Mesenchymal stem cell (in vitro differentiated cells and primary cell): Measurements from ENCODE around the gene PERP.
A peak's percentile ranks its signal among the peaks of the same experiment; 100 is the strongest.
"Not testable (repeated sequence)": the region's sequence is repeated elsewhere in the genome, so short reads cannot be mapped to it uniquely, and the experiment has no call there.

Experiments
- DNase-seq: peaks from one replicate; pipeline ENCODE4 v3.0.0-alpha.2; 2013
- H2AFZ ChIP-seq: one replicate; pipeline ENCODE4 v1.6.1; 2013; ENCODE audit warnings: low read depth, mild to moderate bottlenecking, control low read depth, inconsistent platforms, low read length, moderate library complexity
- H2AK5ac ChIP-seq: 2 replicates; pipeline ENCODE4 v1.6.1; 2013; ENCODE audit warnings: low read length, moderate library complexity, mild to moderate bottlenecking, inconsistent platforms; ENCODE audit not compliant: severe bottlenecking
- H2BK120ac ChIP-seq: one replicate; pipeline ENCODE4 v1.6.1; 2013; ENCODE audit warnings: low read depth, mild to moderate bottlenecking, inconsistent platforms, low read length, moderate library complexity
- H2BK12ac ChIP-seq, 2 experiments: one replicate each; pipeline ENCODE4 v1.6.1; 2013; ENCODE audit warnings: inconsistent platforms in 2 of 2, low read length in 2 of 2, mild to moderate bottlenecking in 2 of 2, moderate library complexity in 2 of 2, control low read depth in 1 of 2
- H2BK15ac ChIP-seq: one replicate; pipeline ENCODE4 v1.6.1; 2013; ENCODE audit warnings: mild to moderate bottlenecking, low read depth, inconsistent platforms; ENCODE audit not compliant: poor library complexity, severe bottlenecking
- H2BK5ac ChIP-seq: 2 replicates; pipeline ENCODE4 v1.6.1; 2013; ENCODE audit warnings: low read depth, mild to moderate bottlenecking, low read length, control low read depth, inconsistent platforms; ENCODE audit not compliant: poor library complexity, severe bottlenecking
- H3K14ac ChIP-seq, 2 experiments: one replicate each; pipeline ENCODE4 v1.6.1; 2013; ENCODE audit warnings: inconsistent platforms in 2 of 2, low read length in 2 of 2, control low read depth in 1 of 2, mild to moderate bottlenecking in 1 of 2, moderate library complexity in 1 of 2
- H3K18ac ChIP-seq, 2 experiments: one replicate each; pipeline ENCODE4 v1.6.1; 2013; ENCODE audit warnings: inconsistent platforms in 2 of 2, low read length in 2 of 2, control low read depth in 1 of 2, low read depth in 1 of 2, mild to moderate bottlenecking in 1 of 2
- H3K23ac ChIP-seq, 2 experiments: one replicate each; pipeline ENCODE4 v1.6.1; 2013; ENCODE audit warnings: inconsistent platforms in 2 of 2, low read length in 2 of 2, mild to moderate bottlenecking in 2 of 2, moderate library complexity in 2 of 2, control low read depth in 1 of 2
- H3K27ac ChIP-seq: 2 replicates; pipeline ENCODE4 v1.5.1; 2013; ENCODE audit warnings: mild to moderate bottlenecking, moderate library complexity, low read length, control low read depth, inconsistent platforms; ENCODE audit not compliant: poor library complexity, severe bottlenecking
- H3K27me3 ChIP-seq, 2 experiments: 2 replicates each; pipeline versions ENCODE4 v1.6.1 to v1.7.0; 2013; ENCODE audit warnings: low read length in 2 of 2, mild to moderate bottlenecking in 2 of 2, moderate library complexity in 2 of 2, control low read depth in 1 of 2, inconsistent platforms in 1 of 2; ENCODE audit not compliant: control insufficient read depth in 1 of 2, insufficient read depth in 1 of 2
- H3K36me3 ChIP-seq, 2 experiments: 2 replicates each; pipeline versions ENCODE4 v1.6.1 to v1.7.0; 2013; ENCODE audit warnings: low read length in 2 of 2, control low read depth in 1 of 2, inconsistent platforms in 1 of 2, low read depth in 1 of 2, mild to moderate bottlenecking in 1 of 2; ENCODE audit not compliant: insufficient read depth in 2 of 2, control insufficient read depth in 1 of 2
- H3K4ac ChIP-seq, 2 experiments: one replicate each; pipeline ENCODE4 v1.6.1; 2013; ENCODE audit warnings: inconsistent platforms in 2 of 2, low read length in 2 of 2, mild to moderate bottlenecking in 2 of 2, moderate library complexity in 2 of 2, control low read depth in 1 of 2, low read depth in 1 of 2
- H3K4me1 ChIP-seq: 2 replicates; pipeline ENCODE4 v1.6.1; 2013; ENCODE audit warnings: low read depth, low read length, control low read depth; ENCODE audit not compliant: control insufficient read depth, insufficient read depth
- H3K4me2 ChIP-seq: 2 replicates; pipeline ENCODE4 v1.6.1; 2013; ENCODE audit warnings: low read length, mild to moderate bottlenecking, inconsistent platforms; ENCODE audit not compliant: poor library complexity, severe bottlenecking
- H3K4me3 ChIP-seq, 2 experiments: 2 replicates each; pipeline versions ENCODE4 v1.5.1 to v1.7.0; 2013; ENCODE audit warnings: low read length in 2 of 2, mild to moderate bottlenecking in 2 of 2, control low read depth in 1 of 2, low read depth in 1 of 2; ENCODE audit not compliant: insufficient read depth in 1 of 2
- H3K79me1 ChIP-seq: replicated peaks from 2 replicates; pipeline ENCODE4 v1.6.1; 2013; ENCODE audit warnings: mild to moderate bottlenecking, control low read depth, low read length, inconsistent platforms; ENCODE audit not compliant: poor library complexity, severe bottlenecking
- H3K9ac ChIP-seq: 2 replicates; pipeline ENCODE4 v1.7.0; 2013; ENCODE audit warnings: mild to moderate bottlenecking, low read length, moderate library complexity
- H3K9me3 ChIP-seq: 2 replicates; pipeline ENCODE4 v1.7.0; 2013; ENCODE audit warnings: mild to moderate bottlenecking, low read length; ENCODE audit not compliant: control insufficient read depth
- H4K8ac ChIP-seq: one replicate; pipeline ENCODE4 v1.6.1; 2013; ENCODE audit warnings: inconsistent platforms, mild to moderate bottlenecking, low read length, moderate library complexity
- H4K91ac ChIP-seq: one replicate; pipeline ENCODE4 v1.6.1; 2013; ENCODE audit warnings: mild to moderate bottlenecking, low read length, inconsistent platforms
- WGBS: methylation state at CpG from one replicate; pipeline ENCODE4 v1.1.7; 2013; ENCODE audit warnings: mixed read lengths; 5-methylcytosine and 5-hydroxymethylcytosine counted together

Gene PERP

GRCh38 chr6:138084904-138085838, 22.0 kb downstream of the PERP start:
- WGBS: 83% methylated on average over 8 of the region's 10 CpGs
- Histone ChIP-seq H2BK12ac (no peak overlapping the region), H3K4me3 (no peak overlapping the region), H3K36me3 (no peaks in the 10 kb centered on the region), H3K23ac (no peak overlapping the region), H3K4me2 (no peak overlapping the region), H4K8ac (no peak overlapping the region), H3K4ac (no peak overlapping the region), H3K9ac (no peak overlapping the region), H2BK5ac (no peak overlapping the region), H3K79me1 (peaks cover 2% of the 10 kb centered on the region), H3K4me1 (peaks cover 4% of the 10 kb centered on the region), H3K18ac (no peak overlapping the region), H2AFZ (no peak overlapping the region), H3K27me3 (no peaks in the 10 kb centered on the region), H3K9me3 (no peaks in the 10 kb centered on the region), H4K91ac (no peak overlapping the region), H2BK120ac (no peak overlapping the region), H3K27ac (no peak overlapping the region), H2BK15ac (no peak overlapping the region), H2AK5ac (peak overlapping the region; percentile 68), H3K14ac (no peak overlapping the region)
- DNase-seq: no peak

- Histone ChIP-seq H3K79me1 (no peaks in the 10 kb centered on the region), H4K91ac (no peak overlapping the region), H3K36me3 (no peaks in the 10 kb centered on the region), H2AK5ac (no peak overlapping the region), H2BK5ac (no peak overlapping the region), H2BK12ac (no peak overlapping the region), H2BK120ac (no peak overlapping the region), H3K18ac (no peak overlapping the region), H2BK15ac (no peak overlapping the region), H3K9ac (no peak overlapping the region), H3K14ac (no peak overlapping the region), H3K9me3 (no peaks in the 10 kb centered on the region), H3K27me3 (no peaks in the 10 kb centered on the region), H3K4ac (no peak overlapping the region), H3K4me3 (no peak overlapping the region), H3K27ac (no peak overlapping the region), H3K23ac (no peak overlapping the region), H3K4me2 (no peak overlapping the region), H4K8ac (no peak overlapping the region), H2AFZ (no peak overlapping the region), H3K4me1 (peaks cover 1% of the 10 kb centered on the region)
- DNase-seq: no peak
- 89% methylated on average over 11 of the region's 12 CpGs for WGBS
Observed at GRCh38 chr6:138082232-138082631, 25.0 kb downstream of the PERP start.

- not testable (repeated sequence) for H2BK15ac ChIP-seq, H3K27me3 ChIP-seq, H3K36me3 ChIP-seq, H3K9me3 ChIP-seq, H3K4me3 ChIP-seq, H3K23ac ChIP-seq, H2BK12ac ChIP-seq, H4K91ac ChIP-seq, H3K4ac ChIP-seq, H3K27ac ChIP-seq, DNase-seq, H3K4me2 ChIP-seq, H3K9ac ChIP-seq, H3K79me1 ChIP-seq, H2AFZ ChIP-seq, H4K8ac ChIP-seq, H3K18ac ChIP-seq, H2BK5ac ChIP-seq, H3K14ac ChIP-seq, H2BK120ac ChIP-seq, H2AK5ac ChIP-seq, H3K4me1 ChIP-seq
Observed at GRCh38 chr6:138079556-138079955, 27.7 kb downstream of the PERP start.

- no peak overlapping the region for H4K8ac ChIP-seq
- H3K4ac ChIP-seq: no peak overlapping the region
- no peak overlapping the region for H2AK5ac ChIP-seq
- H2BK15ac ChIP-seq: no peak overlapping the region
- H3K4me1 ChIP-seq: no peaks in the 10 kb centered on the region
- 98% methylated on average over 2 of the region's 2 CpGs for WGBS
- no peak overlapping the region for H2AFZ ChIP-seq
- no peak overlapping the region for H3K4me3 ChIP-seq
- H3K27me3 ChIP-seq: no peaks in the 10 kb centered on the region
- no peaks in the 10 kb centered on the region for H3K9me3 ChIP-seq
- no peak overlapping the region for H3K23ac ChIP-seq
- H3K14ac ChIP-seq: no peak overlapping the region
- H2BK12ac ChIP-seq: no peak overlapping the region
- no peak overlapping the region for H3K4me2 ChIP-seq
- DNase-seq: no peak
- no peaks in the 10 kb centered on the region for H3K36me3 ChIP-seq
- no peak overlapping the region for H3K27ac ChIP-seq
- no peak overlapping the region for H3K18ac ChIP-seq
- no peak overlapping the region for H2BK120ac ChIP-seq
- no peak overlapping the region for H2BK5ac ChIP-seq
- H4K91ac ChIP-seq: no peak overlapping the region
- no peaks in the 10 kb centered on the region for H3K79me1 ChIP-seq
- H3K9ac ChIP-seq: no peak overlapping the region
Observed at GRCh38 chr6:138078491-138078890, 28.7 kb downstream of the PERP start.
